T-helper 2 cell treated with Interferon-gamma antibody and Interleukin-4, amounts not matched to agents 100 ng/mL and 5 ng/mL, for 36 hours (primary cell): Measurements from ENCODE around the gene PTN. TPM values are rescaled to one million over a fixed set of nuclear protein-coding genes. Genes with fewer than 3 reads are reported as not detected.

Source experiments
- intact Hi-C: fragments of 100-400 bp; cut with micrococcal nuclease; formaldehyde crosslinking; loops from one replicate; pipeline ENCODE4 v1.15.1; 2023
- total RNA-seq: library from RNA; stranded (reverse); gene quantifications from 2 replicates; pipeline ENCODE4 v1.2.3, GENCODE V29; 2022

PTN gene, protein sequence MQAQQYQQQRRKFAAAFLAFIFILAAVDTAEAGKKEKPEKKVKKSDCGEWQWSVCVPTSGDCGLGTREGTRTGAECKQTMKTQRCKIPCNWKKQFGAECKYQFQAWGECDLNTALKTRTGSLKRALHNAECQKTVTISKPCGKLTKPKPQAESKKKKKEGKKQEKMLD
- not detected in 2 replicates for total RNA-seq

DNA sequence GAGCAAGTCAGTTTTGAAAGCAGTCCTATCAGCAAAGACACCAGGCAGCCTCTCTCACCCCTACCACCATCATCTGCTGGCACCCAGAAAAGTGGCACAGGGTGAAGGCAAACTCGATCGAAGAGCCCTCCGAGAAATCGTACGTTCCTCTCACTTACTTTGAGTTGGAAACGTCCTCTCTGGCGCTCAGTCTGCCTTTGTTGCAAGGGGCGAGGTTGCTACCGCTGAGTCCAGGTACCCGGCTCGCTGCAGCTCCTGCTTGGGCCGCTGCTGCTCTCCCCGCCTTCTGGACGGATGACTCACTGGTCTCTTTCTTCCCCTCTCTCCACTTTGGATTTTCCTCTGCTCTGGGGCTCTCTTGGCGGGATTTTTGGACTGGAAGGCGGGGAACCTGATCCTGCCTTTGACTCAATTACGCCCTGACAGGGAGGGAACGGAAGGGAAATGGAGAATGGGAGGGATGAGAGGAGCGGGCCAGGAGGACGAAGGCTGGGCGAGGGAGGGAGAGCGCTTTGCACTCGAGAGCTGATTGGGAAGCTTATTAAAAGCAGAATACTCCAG is at the start of gene PTN:
Gene PTN (minus strand): TSS at position 453 of the 561 bp plus-strand sequence. CDS start 88,760 bp downstream, outside the sequence.
- intact Hi-C loops, result no loop called here

DNA sequence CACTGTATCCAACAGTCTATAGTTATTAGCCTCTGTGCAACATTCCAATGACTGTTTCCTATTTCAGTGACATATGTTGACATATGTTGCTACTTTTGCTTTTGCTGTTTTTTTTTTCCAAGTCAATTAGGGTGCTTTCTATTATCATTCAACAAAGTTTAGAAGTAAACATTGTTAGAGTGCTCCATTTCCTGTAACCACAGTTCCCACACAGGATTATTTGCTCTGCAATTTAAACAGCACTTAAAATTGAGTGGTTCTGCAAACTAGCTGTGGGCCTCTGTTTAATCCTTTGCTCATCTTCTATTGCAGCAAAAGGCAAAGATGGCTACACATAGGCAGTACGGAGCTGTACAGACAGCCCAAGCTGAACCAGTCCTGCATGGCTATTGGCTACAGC is 46.5 kb upstream of the PTN start:
- intact Hi-C loops, result no loop called here

DNA sequence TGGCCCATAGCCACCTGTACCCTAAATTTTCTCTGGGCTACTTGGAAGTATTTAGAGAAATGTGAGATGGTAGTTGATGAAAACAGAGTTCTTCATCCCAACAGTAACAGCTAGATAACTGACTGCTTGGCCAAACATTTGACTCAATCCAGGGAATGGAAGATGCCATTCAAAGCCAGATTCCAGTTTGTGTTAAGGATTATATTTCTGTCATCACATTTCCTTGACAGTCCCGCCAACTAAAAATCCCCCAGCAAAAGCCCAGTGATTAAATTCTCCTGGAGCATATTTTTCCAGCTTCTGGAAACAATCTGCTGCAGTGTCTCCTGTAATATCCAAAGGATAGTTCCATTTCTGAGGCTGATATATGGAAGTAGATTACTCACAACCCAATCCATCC is 45.4 kb upstream of the PTN start:
- intact Hi-C loops, result no loop called here

DNA sequence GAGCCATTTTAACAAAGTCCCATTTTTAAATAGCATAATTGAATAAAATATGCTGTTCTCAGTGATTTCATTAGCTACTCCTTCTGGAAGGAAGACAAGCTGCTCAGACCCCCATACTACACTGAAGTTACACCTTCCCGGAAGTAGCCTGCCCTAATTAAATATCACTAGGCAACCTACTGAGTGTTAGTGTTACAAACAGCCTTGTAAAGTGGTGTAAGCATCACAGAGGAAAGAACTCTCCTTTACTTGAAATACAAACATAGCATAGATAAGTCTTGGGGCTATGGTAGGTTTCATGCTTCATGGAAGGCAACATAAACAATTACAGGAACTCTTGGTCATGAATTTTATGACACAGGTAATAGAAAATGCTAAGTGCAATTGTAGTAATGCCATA is 43.4 kb upstream of the PTN start:
- intact Hi-C loops, result no loop called here

DNA sequence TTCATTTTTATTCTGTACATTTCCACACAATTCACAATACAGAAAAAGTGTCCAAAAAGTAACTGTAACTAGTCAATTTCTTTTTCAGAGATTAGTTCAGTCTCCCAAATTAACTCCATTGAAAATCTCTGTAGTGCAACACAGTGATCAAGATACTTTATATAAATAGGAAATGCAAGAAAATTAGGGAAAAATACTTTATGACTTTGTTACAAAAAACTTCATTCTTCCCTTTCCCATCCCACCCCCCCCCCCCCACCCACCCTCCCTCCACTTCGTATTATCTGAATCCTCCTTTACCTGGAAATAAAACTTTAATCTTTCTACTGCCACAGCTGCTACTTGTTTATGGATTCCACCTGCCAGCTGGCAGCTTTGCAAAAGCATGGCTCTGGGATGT is 37.5 kb upstream of the PTN start:
- intact Hi-C loops, result no loop called here

DNA sequence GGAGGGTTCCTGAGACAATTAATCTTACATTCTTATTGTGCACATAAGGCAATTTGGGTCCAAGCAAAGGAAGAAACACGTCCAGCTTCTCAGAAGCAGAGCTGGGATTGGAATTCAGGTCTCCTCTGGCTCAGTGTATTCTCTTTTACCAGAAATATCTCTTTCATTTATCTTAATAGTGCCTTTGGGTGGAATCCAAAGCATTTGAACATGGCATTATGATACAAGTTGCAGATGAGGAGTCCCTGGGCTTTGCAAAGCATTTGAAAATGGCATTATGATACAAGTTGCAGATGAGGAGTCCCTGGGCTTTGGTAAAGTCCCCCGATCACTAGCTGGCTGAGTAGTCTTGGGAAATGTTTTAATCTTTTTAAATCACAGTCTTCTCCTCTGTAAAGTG is 30.0 kb upstream of the PTN start:
- intact Hi-C loops, result no loop called here

DNA sequence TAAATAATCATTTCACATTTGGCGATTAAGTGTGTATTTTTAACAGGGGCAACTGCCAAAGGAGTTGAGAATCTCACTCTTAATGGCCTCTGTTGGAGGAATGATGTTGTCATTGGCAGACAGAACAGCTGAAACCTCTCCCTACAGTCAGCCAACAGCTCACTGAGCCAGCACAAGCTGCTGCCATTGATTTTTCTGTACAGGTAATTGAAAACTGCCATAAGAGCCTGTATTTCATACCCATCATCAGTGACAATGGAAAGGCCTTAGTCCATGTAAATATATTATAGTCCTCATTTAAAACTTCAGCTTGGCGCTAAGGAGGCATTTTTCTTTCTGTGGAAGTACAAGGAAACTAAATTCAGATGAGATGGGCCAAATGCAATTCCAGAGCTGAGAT is 28.1 kb upstream of the PTN start:
- intact Hi-C loops, result no loop called here

DNA sequence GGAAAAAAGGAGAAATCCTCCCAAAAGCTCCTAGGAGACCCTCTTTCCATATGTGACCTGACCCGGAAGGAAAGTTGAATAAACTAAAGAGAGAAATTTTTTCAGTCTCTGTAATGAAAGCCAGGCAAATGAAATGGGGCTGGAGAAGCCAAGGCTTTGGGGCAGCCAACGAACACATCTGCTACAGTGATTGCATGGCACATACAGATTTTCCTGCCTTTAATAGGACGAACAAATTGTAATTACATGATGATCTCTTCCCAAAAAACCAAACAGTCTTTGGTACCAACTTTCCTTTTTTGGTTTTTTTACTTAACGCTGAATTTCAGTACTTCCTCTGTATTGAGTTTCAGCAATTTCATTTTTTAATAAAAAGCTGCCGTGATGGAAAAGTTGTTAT is 23.5 kb upstream of the PTN start:
- intact Hi-C loops, result no loop called here

DNA sequence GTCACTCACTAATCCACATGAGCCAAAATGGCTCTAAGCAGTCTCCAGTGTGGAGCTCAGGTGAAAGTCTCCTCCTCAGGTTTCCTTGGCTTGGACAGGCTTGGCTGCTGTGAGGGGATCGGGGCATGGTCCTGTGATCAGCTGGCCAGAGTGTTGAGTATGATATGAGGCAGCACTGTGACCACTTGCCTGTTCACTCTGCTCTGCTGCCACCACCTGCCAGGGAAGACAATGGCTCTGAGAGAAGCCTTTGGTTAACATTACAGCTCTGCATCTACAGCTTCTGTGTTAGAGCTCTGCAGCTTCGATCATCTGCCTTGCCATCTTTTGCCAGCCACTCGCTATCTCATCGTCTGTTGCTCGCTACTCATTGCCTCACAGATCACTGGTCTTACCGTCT is 20.1 kb upstream of the PTN start:
- intact Hi-C loops, result no loop called here

DNA sequence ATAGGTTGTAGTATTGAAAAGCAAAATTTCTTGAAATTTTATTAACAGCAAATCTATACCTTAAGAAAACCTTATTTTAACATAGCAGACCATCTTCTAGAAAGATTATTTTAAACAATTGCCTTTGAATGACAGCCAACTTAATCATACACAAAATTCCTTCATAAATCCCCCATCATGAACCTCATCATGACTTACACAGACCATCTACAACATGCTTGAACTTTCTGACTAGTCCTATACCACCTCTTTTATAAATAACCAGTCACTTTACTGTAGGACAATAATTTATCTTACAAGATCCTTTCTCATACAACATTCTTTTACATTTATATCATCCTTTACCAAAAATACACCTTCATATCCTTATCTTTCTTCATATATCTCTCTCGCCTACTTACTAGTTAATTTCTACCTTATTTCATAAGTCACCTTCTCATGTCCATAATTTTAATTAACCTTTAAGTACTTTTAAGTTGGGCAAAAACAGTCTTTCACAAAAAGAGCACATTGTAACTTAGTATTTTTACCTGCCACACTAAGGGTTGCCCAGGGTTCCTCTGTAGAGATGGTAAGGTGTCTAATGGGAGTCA is 16.6 kb upstream of the PTN start:
- intact Hi-C loops, result no loop called here

DNA sequence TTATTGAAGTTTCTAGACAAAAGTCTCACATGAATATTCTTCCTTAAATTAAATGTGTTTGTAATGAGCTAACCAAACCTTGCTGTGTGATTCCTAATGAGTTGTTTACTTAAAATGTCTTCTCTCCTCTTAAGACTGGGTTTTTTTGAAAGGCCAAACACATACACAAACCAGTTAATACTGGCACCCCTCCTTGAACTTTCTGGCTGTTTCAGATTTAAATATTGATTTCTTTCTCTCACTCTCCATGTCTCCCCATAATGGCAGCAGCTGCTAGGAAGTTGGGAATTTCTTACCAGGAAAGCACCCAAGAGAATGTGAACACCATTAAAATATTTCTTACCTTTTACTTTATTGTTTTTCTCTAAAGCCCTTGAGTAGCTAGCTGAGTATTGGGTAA is 11.4 kb upstream of the PTN start:
- intact Hi-C loops, result no loop called here

DNA sequence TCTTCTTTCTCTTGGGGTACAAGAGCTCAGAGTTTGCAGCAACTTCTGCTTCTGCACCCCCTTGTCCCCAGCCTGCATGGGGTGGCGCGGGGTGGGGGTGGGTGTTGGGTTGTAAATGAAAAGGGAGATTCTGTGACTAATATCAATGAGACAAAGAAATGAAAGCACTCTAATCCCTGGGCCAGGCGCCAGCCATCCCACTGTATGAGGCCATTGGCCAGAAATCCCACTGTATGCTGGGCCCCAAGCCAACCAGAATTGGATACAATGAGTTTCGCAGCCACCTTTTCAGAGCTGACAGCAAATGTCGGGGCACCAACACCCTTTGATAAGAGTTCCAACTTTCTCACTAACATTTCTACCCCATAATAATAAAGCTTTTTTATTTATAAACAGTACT is 10.9 kb upstream of the PTN start:
- intact Hi-C loops, result no loop called here

DNA sequence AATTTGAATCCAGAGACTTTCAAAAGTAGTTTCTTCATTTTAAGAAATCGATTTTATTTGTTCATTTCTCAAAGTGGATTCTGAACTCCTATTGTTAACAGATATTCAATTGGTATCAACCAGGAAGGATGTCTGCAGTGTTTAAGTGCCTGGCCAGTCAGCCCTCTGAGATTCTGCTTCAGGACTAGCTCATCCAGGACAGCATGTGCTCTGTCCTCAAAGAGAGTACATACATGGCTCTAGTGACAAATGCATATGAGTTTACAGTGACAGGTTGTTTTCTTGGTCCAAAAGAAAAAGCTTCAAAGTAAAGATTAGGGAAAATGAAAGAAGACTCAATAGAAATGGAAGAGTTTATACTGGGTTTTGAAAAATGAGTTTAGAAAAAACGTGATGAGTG is 8.4 kb upstream of the PTN start:
- intact Hi-C loops, result no loop called here

DNA sequence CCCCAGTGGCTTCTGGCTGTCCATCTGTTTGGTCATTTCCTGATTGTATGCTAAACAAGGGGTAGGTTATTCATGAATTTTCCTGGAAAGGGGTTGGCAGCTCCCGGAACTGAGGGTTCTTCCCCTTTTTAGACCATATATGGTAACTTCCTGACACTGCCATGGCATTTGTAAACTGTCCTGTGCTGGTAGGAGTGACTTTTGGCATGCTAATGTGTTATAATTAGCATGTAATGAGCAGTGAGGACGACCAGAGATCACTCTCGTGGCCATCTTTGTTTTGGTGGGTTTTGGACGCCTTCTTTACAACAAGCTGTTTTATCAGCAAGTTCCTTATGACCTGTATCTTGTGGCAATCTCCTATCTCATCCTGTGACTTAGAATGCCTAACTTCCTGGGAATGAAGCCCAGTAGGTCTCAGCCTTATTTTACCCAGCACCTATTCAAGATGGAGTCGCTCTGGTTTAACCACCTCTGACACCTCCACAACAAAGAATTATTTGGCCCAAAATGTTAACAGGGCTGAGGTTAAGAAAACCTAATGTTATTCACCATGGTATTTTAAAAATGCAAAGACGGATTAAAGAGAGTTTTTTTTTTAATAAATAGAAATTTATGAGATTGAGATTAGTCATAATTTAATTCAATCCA is 2.4 kb upstream of the PTN start:
- intact Hi-C loops, result no loop called here

DNA sequence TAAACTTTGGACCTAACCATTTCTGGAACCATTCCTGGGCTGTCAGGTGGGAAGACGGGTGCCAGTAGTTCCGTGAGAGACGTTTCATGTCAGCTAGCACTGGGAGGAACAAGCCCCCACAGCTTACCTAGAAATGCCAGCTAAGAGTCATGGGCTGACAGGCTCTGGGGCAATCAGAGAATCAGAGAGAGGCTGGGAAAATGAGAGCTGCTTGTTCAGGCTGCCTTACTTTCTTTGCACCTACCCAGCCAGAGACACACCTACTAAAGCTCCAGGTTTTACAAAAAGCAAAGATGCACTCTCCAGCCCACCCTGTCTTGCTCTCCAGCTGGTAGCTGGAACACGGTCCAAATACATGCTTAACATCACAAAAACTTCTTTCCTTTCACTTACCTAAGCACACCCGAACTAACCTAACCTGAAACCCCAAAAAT is 688 bp downstream of the PTN start:
- intact Hi-C loops, result no loop called here

DNA sequence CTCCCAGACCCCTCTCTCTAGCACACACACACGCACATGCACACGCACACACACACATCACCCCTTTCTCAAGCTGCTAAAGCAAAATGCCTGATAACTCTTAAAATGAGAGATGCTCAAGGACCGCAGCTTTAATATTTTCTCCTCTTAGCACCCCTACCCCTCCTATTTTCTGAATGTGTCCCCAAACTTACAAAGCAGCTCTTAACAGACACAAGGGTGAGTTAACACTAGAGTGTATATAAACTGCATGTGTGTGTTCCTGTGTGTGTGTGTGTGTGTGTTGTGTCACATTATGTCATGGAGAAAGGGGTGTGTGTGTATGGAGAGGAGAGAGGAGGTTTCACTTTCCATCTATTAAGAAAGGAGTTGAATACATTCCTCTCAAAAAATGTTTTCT is 1.3 kb downstream of the PTN start:
- intact Hi-C loops, result no loop called here

DNA sequence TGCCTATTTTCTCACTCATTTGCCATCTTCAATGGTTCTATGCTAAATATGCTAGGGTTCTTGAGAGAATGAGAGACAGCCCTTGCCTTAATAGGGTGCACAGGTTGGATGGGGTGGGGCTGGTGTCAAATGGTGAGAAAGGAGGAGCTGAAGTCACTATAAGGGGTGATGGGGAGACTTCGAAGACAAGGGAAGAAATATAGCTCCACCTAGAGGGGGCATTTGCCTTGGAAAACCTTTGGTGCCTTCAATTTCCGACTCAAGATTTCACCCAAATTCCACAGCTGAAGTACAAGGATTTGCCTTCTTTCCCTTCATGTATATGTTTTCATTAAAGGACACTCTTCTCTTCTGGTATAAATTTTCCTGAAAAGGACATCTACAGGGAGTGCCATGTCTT is 5.6 kb downstream of the PTN start:
- intact Hi-C loops, result no loop called here

DNA sequence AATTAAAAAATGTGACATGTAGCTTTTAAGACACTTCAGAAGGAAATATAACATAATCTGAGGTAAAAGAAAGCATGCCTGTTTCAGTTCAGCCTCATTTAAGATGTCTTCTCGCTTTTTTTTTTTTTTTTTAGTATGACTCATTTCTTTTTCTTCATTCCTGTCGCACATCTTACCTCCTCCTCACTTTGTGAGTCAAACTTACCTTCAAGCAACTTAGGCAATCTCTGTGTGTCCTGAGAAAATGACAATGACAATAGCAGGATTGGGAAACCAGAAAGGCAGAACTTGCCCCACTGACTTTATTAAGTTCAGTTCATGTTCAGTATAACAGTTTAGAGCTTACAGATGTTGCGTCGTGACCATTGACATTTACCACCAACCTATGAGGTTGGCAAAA is 7.7 kb downstream of the PTN start:
- intact Hi-C loops, result no loop called here

DNA sequence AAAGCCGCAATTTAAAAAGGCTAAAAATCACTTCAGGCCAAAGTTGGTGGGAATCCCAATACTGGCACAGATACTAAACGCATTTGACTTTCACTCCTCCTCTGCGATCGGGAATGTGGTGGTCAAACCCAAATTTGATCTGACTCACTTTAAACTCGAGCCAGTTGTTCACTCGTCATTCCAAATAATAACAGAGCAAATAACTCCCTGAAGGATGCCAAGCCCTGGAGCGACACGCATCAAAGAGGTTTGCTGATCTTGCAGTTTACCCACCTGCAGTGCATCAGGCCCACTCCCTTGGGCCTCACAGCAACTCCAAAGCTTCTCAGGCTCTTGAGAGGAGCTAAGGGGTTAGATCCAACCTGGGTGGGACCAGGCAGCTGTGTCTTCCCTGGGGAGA is 12.2 kb downstream of the PTN start:
- intact Hi-C loops, result no loop called here

DNA sequence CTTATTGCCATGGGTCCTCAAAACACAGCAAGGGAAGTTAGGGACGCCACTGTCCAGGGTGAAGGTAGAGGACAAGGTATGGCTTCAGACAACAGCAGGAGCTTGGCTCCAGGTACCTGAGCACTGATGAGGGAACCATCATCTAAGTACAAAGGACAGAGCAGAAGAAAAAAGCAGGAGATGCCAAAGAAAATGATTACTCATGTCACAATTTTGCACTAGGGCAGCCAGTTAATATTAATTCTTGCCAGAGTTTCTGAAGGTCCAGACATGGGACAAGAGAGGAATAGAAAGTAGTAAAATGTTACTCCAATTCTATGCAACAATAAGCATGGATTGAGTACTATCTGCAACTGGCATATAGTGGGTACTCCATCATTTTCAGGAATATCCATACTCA is 14.1 kb downstream of the PTN start:
- intact Hi-C loops, result no loop called here

DNA sequence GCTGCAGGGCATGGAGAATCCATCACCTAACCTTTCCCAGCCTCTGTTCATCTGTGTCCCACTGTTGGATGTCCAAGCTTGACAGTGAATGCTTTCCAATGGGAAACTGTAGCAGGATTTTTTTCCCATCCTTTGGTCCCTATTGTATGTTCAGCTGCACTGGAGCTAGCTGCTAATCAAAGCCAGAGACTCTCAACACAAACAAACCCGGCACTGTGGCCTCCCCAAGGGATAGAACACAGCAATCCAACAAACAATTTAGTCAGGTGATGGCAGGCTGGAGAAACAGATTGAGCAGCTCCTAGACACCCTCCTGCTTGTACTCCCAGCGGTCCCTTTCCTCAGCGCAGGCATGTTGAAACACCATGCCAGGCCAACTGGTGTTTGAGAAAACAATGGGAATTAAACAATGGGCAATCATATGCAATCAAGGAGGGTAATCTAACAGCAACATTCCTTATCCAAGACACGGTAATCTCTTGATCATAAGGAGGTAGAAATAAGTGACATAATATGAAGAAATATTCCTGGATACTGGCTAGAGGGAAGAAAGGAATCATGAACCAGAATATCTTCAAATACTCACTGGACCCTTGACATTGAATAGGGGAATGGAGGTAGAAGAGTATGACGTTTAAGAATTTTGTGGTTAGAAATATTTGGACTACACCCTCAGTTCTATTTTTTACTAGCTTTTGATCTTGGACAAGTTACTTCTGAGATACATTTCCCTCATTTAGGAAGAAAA is 15.0 kb downstream of the PTN start:
- intact Hi-C loops, result no loop called here

DNA sequence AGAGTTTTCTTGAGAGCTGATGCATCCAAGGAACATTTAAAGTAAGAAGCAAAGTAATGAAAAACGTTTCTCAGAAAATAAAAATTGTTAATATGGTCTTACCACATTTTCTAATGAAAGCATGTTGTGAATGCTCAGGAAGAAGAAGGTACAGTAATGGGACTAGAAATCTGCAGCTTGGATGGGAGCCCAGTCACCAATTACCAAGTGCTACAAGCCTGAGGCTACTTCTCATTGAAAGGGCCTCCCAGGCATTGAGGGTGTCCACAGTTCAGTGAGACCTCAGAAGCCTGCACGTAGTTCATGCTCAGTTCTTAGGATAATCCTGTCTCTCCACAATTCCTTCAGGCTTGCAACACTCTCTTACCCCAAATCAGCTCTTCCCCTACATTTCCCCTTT is 17.6 kb downstream of the PTN start:
- intact Hi-C loops, result no loop called here
